HG03354 (cell line): ENCODE results near the gene HOXC9.

Source experiments
- ATAC-seq: cut with Tn5 transposase; IDR thresholded peaks from one replicate; pipeline ENCODE4 v1.9.1; 2021; ENCODE audit warnings: mild to moderate bottlenecking; ENCODE audit not compliant: unreplicated experiment, poor library complexity, severe bottlenecking

The HOXC9 gene

GRCh38 chr12:53961025-53961761 lies 38.8 kb upstream of the HOXC9 start:
- ATAC-seq: no peak

DNA sequence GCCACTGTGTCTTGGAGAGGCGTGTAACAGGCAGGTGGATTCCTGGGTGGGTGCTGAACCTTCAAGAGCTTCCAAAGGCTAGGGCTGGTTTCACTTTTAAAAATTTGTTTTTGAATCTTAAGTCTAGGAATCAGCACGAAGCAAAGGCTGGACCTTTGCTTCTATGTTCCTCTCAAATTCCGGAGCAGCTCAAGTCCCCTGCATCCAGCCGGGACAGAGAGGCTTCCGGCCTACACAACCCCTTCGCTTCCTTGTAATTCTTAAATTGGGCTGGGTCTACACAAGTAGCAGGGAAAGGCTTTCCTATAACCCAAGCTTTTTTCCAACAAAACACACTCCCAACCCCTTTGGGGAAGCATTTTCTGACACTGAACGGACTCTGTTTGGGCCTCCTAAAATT lies 37.0 kb upstream of the HOXC9 start:
- no peak for ATAC-seq

- ATAC-seq: no peak
Observed at GRCh38 chr12:53963434-53964314, 36.3 kb upstream of the HOXC9 start.

DNA sequence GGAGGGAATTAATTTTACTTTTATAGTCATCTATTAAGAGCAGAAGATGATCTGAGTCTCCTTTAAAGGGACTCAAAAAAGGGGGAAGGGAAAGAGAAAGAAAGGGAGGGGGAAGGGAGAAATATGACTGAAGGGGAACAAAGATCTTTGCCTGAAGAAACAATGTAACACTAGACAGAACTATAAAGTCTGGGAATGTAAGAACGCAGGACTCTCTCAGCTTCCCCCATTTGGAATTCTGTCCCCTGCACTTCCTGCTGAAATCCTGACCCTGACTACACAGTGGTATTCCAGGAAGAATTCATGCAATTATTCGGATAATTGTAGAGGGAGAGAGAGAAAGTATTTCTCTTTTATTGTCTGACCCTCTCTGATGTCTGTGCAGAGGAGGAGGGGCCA lies 35.6 kb upstream of the HOXC9 start:
- ATAC-seq: no peak

GRCh38 chr12:53965281-53966084 lies 34.5 kb upstream of the HOXC9 start:
- no peak for ATAC-seq

DNA sequence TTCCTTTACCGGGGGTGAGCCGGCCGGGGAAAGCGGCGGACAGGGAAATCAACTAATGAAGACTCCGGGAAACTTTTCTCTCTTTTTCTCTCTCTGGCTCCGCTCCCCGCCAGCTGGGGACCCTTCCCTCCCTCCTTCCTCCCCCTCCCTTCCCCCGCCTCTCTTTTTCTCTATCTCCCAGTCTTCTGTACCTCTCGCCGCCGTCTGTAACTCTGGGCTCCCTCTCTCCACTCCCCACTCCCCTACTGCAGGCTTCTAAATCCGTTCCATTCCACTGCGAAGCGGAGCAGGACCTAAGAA lies 33.9 kb upstream of the HOXC9 start:
- ATAC-seq: no peak

DNA sequence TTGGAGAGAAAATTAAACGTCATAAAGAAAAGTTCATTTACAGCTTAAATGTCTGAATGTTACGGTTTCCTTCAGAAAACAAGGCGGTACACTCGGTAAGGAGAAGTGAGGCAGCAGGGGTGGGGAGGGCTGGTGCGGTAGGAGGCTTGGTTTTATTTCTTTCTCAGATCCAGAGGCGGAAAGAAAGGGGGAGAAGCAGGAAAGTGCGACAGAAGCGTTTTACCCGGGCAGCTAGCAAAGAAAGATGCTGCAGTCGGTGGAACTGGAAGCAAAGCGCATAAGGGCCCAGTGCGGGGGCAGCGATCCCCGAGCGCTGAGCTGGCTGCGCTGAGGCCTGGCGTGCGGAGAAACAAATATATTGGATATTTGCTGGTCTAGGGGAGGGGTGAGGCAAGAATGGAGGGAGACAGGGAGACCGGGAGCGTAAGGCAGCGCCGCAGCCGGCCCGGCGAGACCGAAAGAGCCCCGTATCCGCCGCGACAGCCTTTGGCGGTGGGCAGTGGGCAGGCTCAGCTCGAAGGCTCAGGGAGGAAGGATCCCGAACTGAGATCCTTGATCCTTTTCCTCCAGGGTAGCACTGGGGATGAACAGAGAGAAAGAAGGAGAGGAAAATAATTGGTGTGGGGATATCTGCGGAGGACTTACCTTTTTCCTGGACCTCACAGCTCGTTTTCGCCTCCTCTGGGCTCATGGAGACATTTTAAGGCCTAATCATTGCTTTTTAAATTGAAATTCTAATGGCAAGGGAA lies 33.4 kb upstream of the HOXC9 start:
- ATAC-seq: no peak

DNA sequence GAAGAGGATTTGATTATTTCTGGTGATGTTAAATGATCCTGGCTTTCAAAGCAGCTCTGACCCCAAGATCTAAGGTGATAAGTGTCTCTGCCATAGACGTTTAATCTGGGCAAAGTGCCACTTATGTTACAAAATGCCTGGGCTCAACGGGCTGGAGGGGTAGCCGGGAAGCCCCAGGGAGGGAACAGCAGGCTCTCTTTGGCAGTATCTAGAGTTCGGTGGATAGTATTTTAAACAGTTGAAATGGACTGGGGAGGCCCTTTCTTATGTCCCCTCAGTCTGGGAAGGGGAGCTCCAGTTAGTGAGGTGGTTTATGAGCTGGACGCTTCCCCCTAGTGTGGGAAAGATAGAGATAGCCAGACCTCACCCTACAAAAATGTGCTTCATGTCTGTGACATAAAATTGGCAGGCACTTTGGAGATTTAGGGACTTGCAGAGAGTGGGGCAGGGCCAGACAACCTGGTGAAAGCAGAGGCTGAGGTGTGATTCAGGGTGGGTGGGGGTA lies 32.5 kb upstream of the HOXC9 start:
- no peak for ATAC-seq

- ATAC-seq: no peak
Observed at GRCh38 chr12:53968214-53969127, 31.5 kb upstream of the HOXC9 start.

DNA sequence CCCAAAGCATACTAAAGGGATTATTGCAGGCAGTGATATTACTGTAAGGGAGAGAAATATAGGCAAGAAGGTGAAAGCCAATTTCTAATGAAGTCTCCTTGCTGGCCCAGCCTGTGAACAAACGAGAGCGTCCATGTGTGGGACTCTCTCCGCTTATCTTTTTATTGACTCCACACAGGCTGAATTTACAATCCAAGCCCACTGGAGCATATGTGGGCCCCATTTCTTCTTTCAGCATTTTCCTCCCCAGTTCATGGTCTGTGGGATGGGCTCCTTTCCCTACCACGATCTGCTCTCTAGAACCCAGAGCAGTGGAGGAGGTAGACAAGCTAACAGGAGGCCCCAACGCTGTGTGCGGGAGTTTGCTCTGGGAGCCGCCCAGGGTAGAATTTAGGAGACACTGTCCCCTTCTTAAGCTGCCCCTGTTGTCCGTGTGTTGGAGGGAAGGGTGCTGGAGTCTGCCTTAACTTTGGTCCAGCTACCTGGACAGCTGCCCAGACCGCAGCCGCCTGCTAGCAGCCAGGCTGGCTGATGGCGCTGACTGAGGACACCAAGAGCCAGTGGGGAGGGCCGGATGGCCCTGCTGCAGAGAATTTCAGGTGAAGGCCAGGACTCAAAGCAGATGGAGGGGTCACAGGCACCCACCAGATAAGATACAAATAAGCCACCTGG lies 30.2 kb upstream of the HOXC9 start:
- no peak for ATAC-seq

- ATAC-seq: no peak
Observed at GRCh38 chr12:53970451-53970850, 29.5 kb upstream of the HOXC9 start.

DNA sequence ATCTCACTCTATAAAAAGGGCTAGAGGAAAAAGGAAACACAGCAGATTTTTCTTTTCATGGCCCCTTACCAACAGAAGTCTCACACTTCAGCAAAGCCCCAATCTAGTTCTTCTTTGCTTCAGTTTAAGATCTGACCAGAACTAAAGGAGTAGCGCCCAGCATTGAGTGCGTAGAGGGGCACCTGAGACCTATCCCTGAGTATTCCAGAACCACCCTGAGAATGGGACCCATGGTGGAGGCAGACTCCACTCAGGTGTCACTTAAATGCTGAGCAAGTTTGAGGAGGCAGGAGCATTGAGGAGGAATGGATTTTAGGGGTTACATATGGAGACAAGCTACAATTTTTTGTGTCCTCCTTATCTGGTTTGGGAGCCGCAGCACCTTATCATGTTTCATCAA lies 28.8 kb upstream of the HOXC9 start:
- no peak for ATAC-seq

DNA sequence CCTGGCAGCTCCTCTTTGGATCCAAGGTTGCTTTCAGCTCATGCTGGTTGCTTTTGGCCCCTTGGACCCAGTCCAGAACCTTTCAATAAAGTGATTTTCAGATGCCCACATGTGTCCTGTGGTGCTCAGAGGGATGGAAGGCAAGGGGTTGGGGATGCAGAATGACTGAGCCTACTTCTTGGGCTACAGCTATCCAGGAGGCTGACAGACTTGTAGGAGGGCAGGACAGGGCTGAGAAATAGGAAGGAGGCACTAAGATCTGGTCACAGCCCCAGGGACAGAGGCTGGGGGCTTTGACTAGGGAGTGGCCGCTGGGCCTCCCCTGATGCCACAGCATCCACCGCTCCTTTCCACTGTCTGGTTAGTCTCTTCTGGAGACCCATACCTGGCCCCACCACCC lies 28.3 kb upstream of the HOXC9 start:
- ATAC-seq: no peak

DNA sequence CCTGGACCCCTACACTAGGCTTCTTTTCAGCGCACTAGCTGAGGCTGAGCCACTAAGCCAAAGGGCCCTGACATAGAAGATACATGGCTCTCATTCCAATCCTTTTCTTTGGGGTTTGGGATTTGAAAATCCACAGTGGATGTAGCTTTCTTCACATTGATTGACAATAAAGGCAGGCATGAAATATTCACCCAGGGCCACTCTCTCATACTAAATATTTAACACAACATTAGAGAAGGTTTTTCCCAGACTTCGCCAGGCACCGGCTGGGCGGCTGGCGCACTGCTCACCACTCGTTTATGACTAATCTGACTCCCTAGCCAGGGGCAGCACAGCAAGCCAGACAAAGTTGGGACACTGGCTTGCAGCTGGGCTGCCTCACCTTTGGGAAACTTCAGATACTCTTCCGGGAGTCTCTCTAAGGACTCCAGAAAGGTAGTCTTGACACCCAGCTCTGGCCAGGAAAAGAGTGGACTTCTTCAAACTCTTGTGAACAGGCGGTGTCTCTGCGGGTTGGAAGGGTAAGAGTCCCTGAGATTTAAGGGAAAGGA lies 27.7 kb upstream of the HOXC9 start:
- ATAC-seq: no peak

- ATAC-seq: no peak
Observed at GRCh38 chr12:53972722-53973235, 27.2 kb upstream of the HOXC9 start, which contains the start of gene HOXC11. TSS of gene HOXC11 (plus strand) at chr12:53973126. CDS start at chr12:53973242, 116 bp downstream.

GRCh38 chr12:53973236-53974042 lies 26.5 kb upstream of the HOXC9 start:
- ATAC-seq: no peak
